CD4-positive, alpha-beta T cell treated with Interleukin-6 at 100 ng/mL for 8 hours (primary cell): ENCODE measurements around the gene PAH.
"Not testable (repeated sequence)": the region's sequence is repeated elsewhere in the genome, so short reads cannot be mapped to it uniquely, and the experiment has no call there.

ENCODE experiments used
- DNase-seq: peaks from one replicate; pipeline ENCODE4 v3.0.0-alpha.2; 2020; ENCODE audit warnings: mixed read lengths, low spot score

Gene PAH

GRCh38 chr12:102891756-102892155 lies 25.3 kb downstream of the PAH start:
- no peak for DNase-seq

- DNase-seq = no peak
Observed at GRCh38 chr12:102888511-102888910, 28.5 kb downstream of the PAH start.

GRCh38 chr12:102885043-102885932 lies 31.8 kb downstream of the PAH start:
- no peak for DNase-seq

GRCh38 chr12:102883204-102883799 lies 33.7 kb downstream of the PAH start:
- DNase-seq = no peak

- no peak for DNase-seq
Observed at GRCh38 chr12:102880783-102881182, 36.3 kb downstream of the PAH start.

- DNase-seq = no peak
Observed at GRCh38 chr12:102879144-102879763, 37.8 kb downstream of the PAH start.

GRCh38 chr12:102876883-102877282 lies 40.2 kb downstream of the PAH start:
- no peak for DNase-seq

GRCh38 chr12:102874819-102875218 lies 42.2 kb downstream of the PAH start:
- DNase-seq = no peak

GRCh38 chr12:102873077-102873476 lies 44.0 kb downstream of the PAH start:
- no peak for DNase-seq

GRCh38 chr12:102871014-102871413 lies 46.0 kb downstream of the PAH start:
- no peak for DNase-seq

- no peak for DNase-seq
Observed at GRCh38 chr12:102869571-102869970, 47.5 kb downstream of the PAH start.

GRCh38 chr12:102865821-102866615 lies 51.0 kb downstream of the PAH start:
- DNase-seq = no peak

- no peak for DNase-seq
Observed at GRCh38 chr12:102862486-102862885, 54.6 kb downstream of the PAH start.

GRCh38 chr12:102851246-102851645 lies 65.8 kb downstream of the PAH start:
- no peak for DNase-seq

GRCh38 chr12:102849722-102850447 lies 67.2 kb downstream of the PAH start:
- no peak for DNase-seq

GRCh38 chr12:102848832-102849231 lies 68.2 kb downstream of the PAH start:
- DNase-seq = no peak

GRCh38 chr12:102847131-102847530 lies 69.9 kb downstream of the PAH start:
- DNase-seq = no peak

GRCh38 chr12:102833687-102834441 lies 83.2 kb downstream of the PAH start:
- no peak for DNase-seq

GRCh38 chr12:102832826-102833225 lies 84.2 kb downstream of the PAH start:
- DNase-seq = not testable (repeated sequence)

- no peak for DNase-seq
Observed at GRCh38 chr12:102824218-102824835, 92.7 kb downstream of the PAH start.
